Amniotic epithelial cell (primary cell): ENCODE data around the gene CA5A.
"Not testable (repeated sequence)": the region's sequence is repeated elsewhere in the genome, so short reads cannot be mapped to it uniquely, and the experiment has no call there.

Experiments
- DNase-seq: peaks from one replicate; pipeline ENCODE4 v3.0.0-alpha.2; 2010; ENCODE audit warnings: low read depth

Gene CA5A

GRCh38 chr16:87865902-87866555 lies 70.3 kb downstream of the CA5A start:
- DNase-seq, result not testable (repeated sequence)

GRCh38 chr16:87864331-87864989 lies 71.9 kb downstream of the CA5A start:
- DNase-seq, result peak; percentile 43

- DNase-seq, result not testable (repeated sequence)
Measured at GRCh38 chr16:87863327-87863635, 73.0 kb downstream of the CA5A start.

- not testable (repeated sequence) for DNase-seq
Measured at GRCh38 chr16:87862597-87863326, 73.6 kb downstream of the CA5A start.

- not testable (repeated sequence) for DNase-seq
Measured at GRCh38 chr16:87861300-87862099, 74.8 kb downstream of the CA5A start.

GRCh38 chr16:87860553-87861299 lies 75.6 kb downstream of the CA5A start:
- peak; percentile 54 for DNase-seq

GRCh38 chr16:87858151-87858993 lies 78.0 kb downstream of the CA5A start:
- DNase-seq, result not testable (repeated sequence)

GRCh38 chr16:87856791-87857228 lies 79.5 kb downstream of the CA5A start:
- no peak for DNase-seq

- no peak for DNase-seq
Measured at GRCh38 chr16:87855852-87856715, 80.2 kb downstream of the CA5A start.

GRCh38 chr16:87854907-87855683 lies 81.2 kb downstream of the CA5A start:
- no peak for DNase-seq

GRCh38 chr16:87854053-87854906 lies 82.0 kb downstream of the CA5A start:
- peak; percentile 8 for DNase-seq

GRCh38 chr16:87853411-87854052 lies 82.8 kb downstream of the CA5A start:
- peak; percentile 82 for DNase-seq

GRCh38 chr16:87851601-87852000 lies 84.7 kb downstream of the CA5A start:
- DNase-seq, result no peak

GRCh38 chr16:87851141-87851587 lies 85.2 kb downstream of the CA5A start:
- DNase-seq, result no peak

- DNase-seq, result peak; percentile 21
Measured at GRCh38 chr16:87850009-87851006, 86.0 kb downstream of the CA5A start.

GRCh38 chr16:87849419-87850008 lies 86.8 kb downstream of the CA5A start:
- no peak for DNase-seq
